ENCODE measurements around the gene GPR25.

Gene GPR25

GRCh38 chr1:200867018-200867811 is 5.6 kb upstream of the GPR25 start:
- H3K4me2 ChIP-seq: peak overlapping the region in 3 of 11 experiments; percentile 1 to 14 (median 11); a peak in 2 of 22 replicates
- H3K27me3 ChIP-seq: no peaks in the 10 kb centered on the region
- no peak overlapping the region; a peak in 1 of 22 replicates for H3K27ac ChIP-seq
- TF ChIP-seq Cebpa-rat (IDR thresholded peaks at IDR 0.05): no peak
- peaks cover 6 to 22% (median 15%) of the 10 kb centered on the region in 11 experiments; a peak in 16 of 22 replicates for H3K36me3 ChIP-seq
- H3K9ac ChIP-seq: no peak overlapping the region
- H3K4me1 ChIP-seq: peaks cover 18 to 61% (median 54%) of the 10 kb centered on the region in 10 experiments
- no peak overlapping the region for H3K4me3 ChIP-seq
- H4K20me1 ChIP-seq: no peaks in the 10 kb centered on the region
- no peaks in the 10 kb centered on the region for H3K9me3 ChIP-seq (replicated peaks in 1 of 11)

- Histone ChIP-seq H3K36me3 (0 out of 22 replicates have a peak, but pooled peaks cover 0 to 4% (median 0%) of the 10 kb centered on the region in 11 experiments), H3K9ac (peak overlapping the region in 8 of 11 experiments; percentile 54 to 72 (median 66); a peak in 15 of 22 replicates), H3K9me3 (replicated peaks in 1 of 11) (no peaks in the 10 kb centered on the region), H3K4me2 (peak overlapping the region; percentile 65 to 94 (median 88)), H3K27ac (peak overlapping the region in 9 of 11 experiments; percentile 50 to 82 (median 75); a peak in 18 of 22 replicates), H3K4me3 (peak overlapping the region in 8 of 10 experiments; percentile 10 to 61 (median 41); a peak in 10 of 20 replicates), H3K27me3 (peaks cover 10 to 15% (median 13%) of the 10 kb centered on the region in 11 experiments; a peak in 21 of 22 replicates), H3K4me1 (peaks cover 27 to 76% (median 69%) of the 10 kb centered on the region in 10 experiments), H4K20me1 (no peaks in the 10 kb centered on the region; a peak in 1 of 22 replicates)
- TF ChIP-seq Cebpa-rat (IDR thresholded peaks at IDR 0.05): no peak
These were observed 3.4 kb upstream of the GPR25 start for GRCh38 chr1:200869376-200869752.

GRCh38 chr1:200869753-200870391 is 2.9 kb upstream of the GPR25 start:
- TF ChIP-seq Cebpa-rat (IDR thresholded peaks at IDR 0.05): no peak
- peaks cover 27 to 75% (median 71%) of the 10 kb centered on the region in 10 experiments for H3K4me1 ChIP-seq
- no peaks in the 10 kb centered on the region; a peak in 1 of 22 replicates for H4K20me1 ChIP-seq
- no peaks in the 10 kb centered on the region for H3K9me3 ChIP-seq (replicated peaks in 1 of 11)
- peak overlapping the region in 9 of 11 experiments; percentile 26 to 72 (median 64); a peak in 17 of 22 replicates for H3K9ac ChIP-seq
- H3K27me3 ChIP-seq: peaks cover 10 to 20% (median 16%) of the 10 kb centered on the region in 11 experiments; a peak in 21 of 22 replicates
- H3K4me3 ChIP-seq: peak overlapping the region in 8 of 10 experiments; percentile 10 to 61 (median 41); a peak in 12 of 20 replicates
- H3K4me2 ChIP-seq: peak overlapping the region; percentile 65 to 94 (median 88)
- 0 out of 22 replicates have a peak, but pooled peaks cover 0 to 4% (median 0%) of the 10 kb centered on the region in 11 experiments for H3K36me3 ChIP-seq
- peak overlapping the region in 9 of 11 experiments; percentile 50 to 82 (median 75); a peak in 18 of 22 replicates for H3K27ac ChIP-seq

- Histone ChIP-seq H3K36me3 (no peaks in the 10 kb centered on the region), H3K4me2 (peak overlapping the region; percentile 69 to 91 (median 80)), H3K9ac (peak overlapping the region in 3 of 11 experiments; percentile 57 to 63 (median 62); a peak in 5 of 22 replicates), H3K9me3 (replicated peaks in 1 of 11) (no peaks in the 10 kb centered on the region), H3K27me3 (peaks cover 10 to 24% (median 16%) of the 10 kb centered on the region in 11 experiments; a peak in 21 of 22 replicates), H4K20me1 (no peaks in the 10 kb centered on the region; a peak in 1 of 22 replicates), H3K27ac (peak overlapping the region in 3 of 11 experiments; percentile 58 to 60 (median 59); a peak in 5 of 22 replicates), H3K4me1 (peaks cover 27 to 69% (median 61%) of the 10 kb centered on the region in 10 experiments), H3K4me3 (0 out of 20 replicates have a peak overlapping the region, but pooled peaks of 1 of the 10 experiments have one; percentile 28)
- TF ChIP-seq Cebpa-rat (IDR thresholded peaks at IDR 0.05): no peak
These were observed 412 bp downstream of the GPR25 start for GRCh38 chr1:200873116-200873670.

- Histone ChIP-seq H3K4me2 (peak overlapping the region; percentile 69 to 91 (median 80)), H3K4me3 (peak overlapping the region in 7 of 10 experiments; percentile 5 to 40 (median 22); a peak in 11 of 20 replicates), H3K9me3 (replicated peaks in 1 of 11) (no peaks in the 10 kb centered on the region), H3K27me3 (peaks cover 10 to 24% (median 16%) of the 10 kb centered on the region in 11 experiments; a peak in 21 of 22 replicates), H3K4me1 (peaks cover 27 to 71% (median 61%) of the 10 kb centered on the region in 10 experiments), H3K9ac (peak overlapping the region; percentile 2 to 68 (median 57); a peak in 17 of 22 replicates), H3K36me3 (no peaks in the 10 kb centered on the region), H4K20me1 (no peaks in the 10 kb centered on the region; a peak in 1 of 22 replicates), H3K27ac (peak overlapping the region in 8 of 11 experiments; percentile 22 to 62 (median 58); a peak in 12 of 22 replicates)
- no peak for TF ChIP-seq Cebpa-rat (IDR thresholded peaks at IDR 0.05)
These were observed 1.1 kb downstream of the GPR25 start for GRCh38 chr1:200873671-200874397.

- no peak for TF ChIP-seq Cebpa-rat (IDR thresholded peaks at IDR 0.05)
- Histone ChIP-seq H3K9me3 (replicated peaks in 1 of 11) (no peaks in the 10 kb centered on the region), H3K36me3 (no peaks in the 10 kb centered on the region), H3K27me3 (peaks cover 10 to 24% (median 16%) of the 10 kb centered on the region in 11 experiments; a peak in 21 of 22 replicates), H3K9ac (peak overlapping the region in 1 of 11 experiments; percentile 67; a peak in 1 of 22 replicates), H3K4me3 (no peak overlapping the region), H3K4me2 (peak overlapping the region in 9 of 11 experiments; percentile 69 to 91 (median 80); a peak in 18 of 22 replicates), H3K27ac (no peak overlapping the region), H3K4me1 (peaks cover 20 to 64% (median 52%) of the 10 kb centered on the region in 10 experiments), H4K20me1 (no peaks in the 10 kb centered on the region; a peak in 1 of 22 replicates)
These were observed 1.9 kb downstream of the GPR25 start for GRCh38 chr1:200874694-200875093.

- no peaks in the 10 kb centered on the region for H3K36me3 ChIP-seq
- no peaks in the 10 kb centered on the region for H3K9me3 ChIP-seq (replicated peaks in 1 of 11)
- H3K4me3 ChIP-seq: no peak overlapping the region
- H3K9ac ChIP-seq: no peak overlapping the region
- peaks cover 13 to 57% (median 45%) of the 10 kb centered on the region in 10 experiments for H3K4me1 ChIP-seq
- no peak; a peak in 1 of 22 replicates for TF ChIP-seq Cebpa-rat (IDR thresholded peaks at IDR 0.05)
- no peaks in the 10 kb centered on the region; a peak in 1 of 22 replicates for H4K20me1 ChIP-seq
- peak overlapping the region in 8 of 11 experiments; percentile 13 to 91 (median 80); a peak in 8 of 22 replicates for H3K4me2 ChIP-seq
- no peak overlapping the region for H3K27ac ChIP-seq
- peaks cover 10 to 24% (median 16%) of the 10 kb centered on the region in 11 experiments; a peak in 21 of 22 replicates for H3K27me3 ChIP-seq
These were observed 2.6 kb downstream of the GPR25 start for GRCh38 chr1:200875416-200875815.
